IgD-negative memory B cell (primary cell): ENCODE measurements around the gene PTPRG. TPM values are rescaled to one million over a fixed set of nuclear protein-coding genes. Genes with fewer than 3 reads are reported as not detected.

Source experiments
- H3K27ac Mint-ChIP-seq, 3 donors: one replicate each; pipeline ENCODE4 v1.8.0; 2020 to 2022; ENCODE audit warnings: mild to moderate bottlenecking in 3 of 3, mixed read lengths in 3 of 3, moderate library complexity in 1 of 3
- H3K27me3 Mint-ChIP-seq: one replicate; pipeline ENCODE4 v1.8.0; 2021; ENCODE audit warnings: mixed read lengths
- H3K36me3 Mint-ChIP-seq: one replicate; pipeline ENCODE4 v1.8.0; 2020; ENCODE audit warnings: mild to moderate bottlenecking, mixed read lengths
- H3K4me1 Mint-ChIP-seq, 3 donors: one replicate each; pipeline ENCODE4 v1.8.0; 2020 to 2022; ENCODE audit warnings: mixed read lengths in 3 of 3, mild to moderate bottlenecking in 1 of 3
- H3K4me3 Mint-ChIP-seq, 4 donors: one replicate each; pipeline ENCODE4 v1.8.0; 2020 to 2022; ENCODE audit warnings: mild to moderate bottlenecking in 4 of 4, mixed read lengths in 4 of 4, moderate library complexity in 3 of 4
- H3K9me3 Mint-ChIP-seq, 3 donors: one replicate each; pipeline ENCODE4 v1.8.0; 2020 to 2021; ENCODE audit warnings: mixed read lengths in 3 of 3, mild to moderate bottlenecking in 1 of 3
- polyA plus RNA-seq: library from polyadenylated mRNA; unstranded; fragments of 300-500 nt; fragmentation: Illumina TruSeq; gene quantifications from one replicate; pipeline ENCODE4 v1.2.3, GENCODE V29; 2021

The PTPRG gene
- polyA plus RNA-seq, 1 donor from 2014 or later, result 1.9 TPM

DNA sequence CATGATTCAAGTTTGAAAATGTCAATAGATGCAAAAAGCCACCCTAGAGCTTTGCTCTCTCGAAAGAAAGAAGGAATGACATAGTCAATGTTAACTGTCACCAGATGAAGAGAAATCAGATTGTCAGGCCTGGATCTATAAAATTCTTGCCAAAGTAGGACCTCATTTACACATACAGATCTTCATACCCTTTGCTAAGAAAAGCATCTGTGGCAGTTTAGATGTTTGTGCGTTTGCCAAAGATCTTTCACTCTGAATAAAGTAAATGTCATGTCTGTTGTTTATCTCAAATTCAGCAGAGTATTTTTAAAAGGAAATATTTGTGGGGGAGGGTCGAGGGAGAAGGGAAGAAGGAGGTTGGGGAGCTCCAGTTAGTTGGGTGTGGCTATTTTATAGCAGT, 692.6 kb downstream of the PTPRG start:
- no peak overlapping the region for H3K27ac Mint-ChIP-seq
- no peaks in the 10 kb centered on the region for H3K27me3 Mint-ChIP-seq
- no peak overlapping the region for H3K4me3 Mint-ChIP-seq
- no peaks in the 10 kb centered on the region for H3K36me3 Mint-ChIP-seq
- no peaks in the 10 kb centered on the region for H3K4me1 Mint-ChIP-seq
- H3K9me3 Mint-ChIP-seq, result peaks cover 0 to 1% (median 0%) of the 10 kb centered on the region in 3 donors

DNA sequence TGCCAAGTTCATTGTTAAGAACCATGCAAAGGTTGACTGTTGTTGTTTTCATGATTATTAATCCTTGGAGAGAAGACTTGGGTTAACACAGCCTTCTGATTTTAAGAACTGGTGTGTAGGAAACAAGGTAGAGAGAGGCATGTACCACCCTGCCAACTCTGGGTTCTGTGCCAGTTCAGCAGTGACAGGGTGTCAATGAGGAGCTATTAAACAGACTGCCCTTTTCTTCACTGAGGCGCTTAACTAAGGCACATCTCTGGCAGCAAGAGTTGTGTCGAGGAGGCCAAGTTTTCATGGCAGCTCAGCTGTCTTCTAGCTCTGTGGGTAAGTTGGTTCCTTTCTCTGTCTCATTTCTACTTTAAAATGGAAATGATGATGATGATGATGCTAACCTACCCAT, 694.4 kb downstream of the PTPRG start:
- Mint-ChIP-seq H3K9me3 (no peaks in the 10 kb centered on the region), H3K27me3 (no peaks in the 10 kb centered on the region), H3K4me1 (no peaks in the 10 kb centered on the region), H3K27ac (no peak overlapping the region), H3K4me3 (no peak overlapping the region), H3K36me3 (no peaks in the 10 kb centered on the region)

DNA sequence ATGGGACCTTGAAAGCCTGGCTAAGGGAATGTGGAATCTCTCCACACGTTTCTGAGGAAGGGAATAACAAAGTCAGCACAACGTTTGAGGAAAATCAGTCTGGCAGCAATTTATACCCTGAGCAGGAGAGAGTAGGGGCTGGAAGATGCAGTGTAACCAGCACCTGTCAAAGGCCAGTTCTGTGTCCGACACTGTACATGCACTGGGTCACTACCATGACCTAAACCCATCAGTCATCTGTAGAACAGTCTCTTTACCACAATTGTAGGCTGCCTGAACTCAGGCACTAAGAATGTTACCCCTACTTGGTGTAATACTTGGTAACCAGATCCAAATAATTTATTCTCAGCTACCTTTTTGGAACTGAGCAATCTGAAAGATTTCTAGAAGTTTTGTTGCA, 698.6 kb downstream of the PTPRG start:
- Mint-ChIP-seq H3K36me3 (no peaks in the 10 kb centered on the region), H3K4me3 (no peak overlapping the region), H3K27ac (no peak overlapping the region), H3K27me3 (no peaks in the 10 kb centered on the region), H3K9me3 (peaks cover 0 to 1% (median 0%) of the 10 kb centered on the region in 3 donors), H3K4me1 (no peaks in the 10 kb centered on the region)

DNA sequence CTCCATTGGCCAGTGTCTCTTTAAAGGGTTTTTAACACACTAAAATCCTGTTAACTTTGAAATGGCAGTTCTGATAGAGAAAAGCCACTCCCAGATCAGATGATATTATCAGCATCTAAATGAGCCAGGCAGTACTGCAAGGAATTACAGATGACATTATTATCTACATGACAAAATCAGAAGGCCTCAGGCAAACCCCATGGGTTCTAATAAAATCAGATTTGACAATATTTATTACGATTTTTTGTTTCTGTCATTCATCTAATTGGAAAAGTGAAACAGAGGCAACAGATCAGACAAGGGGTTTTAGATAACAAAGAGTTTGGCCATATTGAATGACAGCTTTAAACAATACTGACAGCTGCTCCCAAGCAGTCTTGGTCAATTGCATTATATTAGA, 699.3 kb downstream of the PTPRG start:
- Mint-ChIP-seq H3K4me1 (no peaks in the 10 kb centered on the region), H3K27me3 (no peaks in the 10 kb centered on the region), H3K27ac (no peak overlapping the region), H3K9me3 (peaks cover 0 to 1% (median 0%) of the 10 kb centered on the region in 3 donors), H3K4me3 (no peak overlapping the region), H3K36me3 (no peaks in the 10 kb centered on the region)

DNA sequence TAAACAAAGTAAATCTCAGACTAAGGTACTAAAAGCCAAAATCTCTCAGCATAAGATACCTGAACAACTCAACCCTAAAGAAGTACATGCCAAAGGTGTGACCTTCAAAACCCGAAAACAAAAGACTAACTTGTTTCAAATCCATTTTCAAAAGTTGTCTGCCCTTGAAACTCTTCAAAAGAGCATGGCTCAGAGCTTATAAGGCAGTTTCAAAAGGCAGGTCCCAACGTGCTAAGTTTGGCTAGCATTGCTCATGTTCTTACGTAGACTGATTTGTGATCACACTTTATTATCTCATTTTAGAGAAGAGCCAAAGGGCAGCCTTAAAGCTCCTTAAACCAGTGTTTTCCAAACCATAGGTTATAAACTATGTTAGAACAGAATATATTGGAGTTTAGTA, 699.8 kb downstream of the PTPRG start:
- H3K27me3 Mint-ChIP-seq, result no peaks in the 10 kb centered on the region
- H3K9me3 Mint-ChIP-seq, result peaks cover 0 to 1% (median 0%) of the 10 kb centered on the region in 3 donors
- H3K36me3 Mint-ChIP-seq, result no peaks in the 10 kb centered on the region
- H3K27ac Mint-ChIP-seq, result no peak overlapping the region
- H3K4me1 Mint-ChIP-seq, result no peaks in the 10 kb centered on the region
- no peak overlapping the region for H3K4me3 Mint-ChIP-seq

DNA sequence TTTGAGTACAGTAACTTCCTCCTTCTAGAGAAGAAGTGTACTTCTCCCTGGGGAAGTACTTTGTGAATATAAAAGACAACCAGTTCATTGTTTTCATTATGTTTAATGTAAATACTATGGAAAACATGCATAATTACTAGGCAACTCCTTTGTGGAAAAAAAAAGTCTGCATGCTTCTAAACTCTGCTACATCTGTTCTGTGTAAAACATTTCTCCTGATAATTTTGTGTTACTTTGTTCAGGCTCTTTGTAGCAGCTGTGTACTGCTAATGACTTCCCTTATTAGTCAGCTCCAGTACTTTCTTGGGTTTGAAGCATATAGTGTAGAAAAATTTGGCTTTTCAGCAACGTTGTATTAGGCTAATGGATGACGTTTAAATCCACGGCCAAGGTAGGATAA, 700.4 kb downstream of the PTPRG start:
- H3K27me3 Mint-ChIP-seq, result no peaks in the 10 kb centered on the region
- H3K9me3 Mint-ChIP-seq, result peaks cover 0 to 1% (median 0%) of the 10 kb centered on the region in 3 donors
- no peak overlapping the region for H3K27ac Mint-ChIP-seq
- no peak overlapping the region for H3K4me3 Mint-ChIP-seq
- no peaks in the 10 kb centered on the region for H3K4me1 Mint-ChIP-seq
- no peaks in the 10 kb centered on the region for H3K36me3 Mint-ChIP-seq

- Mint-ChIP-seq H3K9me3 (peaks cover 0 to 1% (median 0%) of the 10 kb centered on the region in 3 donors), H3K4me3 (no peak overlapping the region), H3K4me1 (no peaks in the 10 kb centered on the region), H3K27me3 (no peaks in the 10 kb centered on the region), H3K27ac (no peak overlapping the region), H3K36me3 (peaks cover 2% of the 10 kb centered on the region)
Measured at GRCh38 chr3:62265528-62265927, 704.2 kb downstream of the PTPRG start.

DNA sequence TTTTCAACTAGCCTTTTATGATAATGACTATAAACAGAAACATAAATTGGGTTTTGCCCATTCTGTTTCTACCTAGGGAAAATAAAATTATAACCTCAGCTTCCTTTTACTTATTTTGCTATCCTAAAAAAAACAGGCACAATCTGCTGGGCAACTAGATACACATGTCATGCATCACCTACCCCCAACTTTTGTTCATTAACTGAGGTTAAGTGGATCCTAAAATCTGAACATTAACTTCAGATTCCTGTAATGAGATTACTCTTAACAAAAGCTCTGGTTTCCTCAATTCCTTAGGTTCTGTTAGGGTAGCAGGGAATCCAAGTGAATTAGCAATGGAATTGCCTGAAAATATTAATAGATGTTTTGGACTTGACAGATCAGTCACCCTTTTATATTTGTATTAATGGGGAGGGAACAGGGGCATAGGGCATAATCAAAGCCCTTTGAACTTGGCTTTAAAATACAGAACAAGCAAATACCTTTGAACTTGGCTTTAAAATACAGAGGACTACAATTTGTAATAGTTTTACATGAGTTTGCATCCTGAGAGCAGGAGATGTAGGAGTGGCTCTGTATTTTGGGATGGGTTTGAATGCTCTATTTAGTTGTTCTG, 705.4 kb downstream of the PTPRG start:
- Mint-ChIP-seq H3K27ac (no peak overlapping the region), H3K4me3 (no peak overlapping the region), H3K36me3 (peaks cover 2% of the 10 kb centered on the region), H3K27me3 (no peaks in the 10 kb centered on the region), H3K4me1 (no peaks in the 10 kb centered on the region), H3K9me3 (peaks cover 0 to 1% (median 0%) of the 10 kb centered on the region in 3 donors)

DNA sequence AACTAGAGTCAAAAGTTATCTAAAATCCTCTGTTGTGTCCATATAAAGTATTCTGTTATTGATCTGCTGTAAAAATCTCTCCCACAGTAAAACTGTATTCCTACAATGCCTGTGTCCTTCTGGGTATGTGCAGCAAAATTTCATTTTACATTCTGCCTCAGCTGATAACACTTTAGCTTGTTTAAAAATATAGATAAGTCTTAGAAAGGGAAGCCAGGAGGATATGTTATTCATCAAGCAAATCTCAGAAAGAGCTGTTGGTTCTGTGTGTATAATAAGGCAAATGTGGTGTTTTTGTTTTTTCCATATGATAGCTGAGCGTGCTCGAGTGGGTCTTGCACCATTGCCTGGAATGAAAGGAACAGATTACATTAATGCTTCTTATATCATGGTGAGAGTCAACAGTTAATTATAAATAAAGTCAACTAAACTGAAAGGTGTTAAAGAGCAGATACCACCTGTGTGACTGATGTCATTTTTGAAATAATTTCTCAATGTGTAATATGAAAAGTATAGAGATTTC, 715.3 kb downstream of the PTPRG start:
- H3K27me3 Mint-ChIP-seq, result no peaks in the 10 kb centered on the region
- H3K4me3 Mint-ChIP-seq, result no peak overlapping the region
- H3K36me3 Mint-ChIP-seq, result no peaks in the 10 kb centered on the region
- H3K27ac Mint-ChIP-seq, result no peak overlapping the region
- H3K4me1 Mint-ChIP-seq, result no peaks in the 10 kb centered on the region
- H3K9me3 Mint-ChIP-seq, result peaks cover 0 to 2% (median 0%) of the 10 kb centered on the region in 3 donors

- H3K4me3 Mint-ChIP-seq, result no peak overlapping the region
- H3K27ac Mint-ChIP-seq, result no peak overlapping the region
- no peaks in the 10 kb centered on the region for H3K4me1 Mint-ChIP-seq
Measured at GRCh38 chr3:62277450-62277849, 716.1 kb downstream of the PTPRG start.

GRCh38 chr3:62277986-62278385, 716.6 kb downstream of the PTPRG start:
- Mint-ChIP-seq H3K36me3 (no peaks in the 10 kb centered on the region), H3K4me3 (no peak overlapping the region), H3K27me3 (no peaks in the 10 kb centered on the region)

More at GRCh38 chr3:62277450-62277849, 716.1 kb downstream of the PTPRG start:
- Mint-ChIP-seq H3K36me3 (no peaks in the 10 kb centered on the region), H3K9me3 (peaks cover 0 to 2% (median 0%) of the 10 kb centered on the region in 3 donors), H3K27me3 (no peaks in the 10 kb centered on the region)

DNA sequence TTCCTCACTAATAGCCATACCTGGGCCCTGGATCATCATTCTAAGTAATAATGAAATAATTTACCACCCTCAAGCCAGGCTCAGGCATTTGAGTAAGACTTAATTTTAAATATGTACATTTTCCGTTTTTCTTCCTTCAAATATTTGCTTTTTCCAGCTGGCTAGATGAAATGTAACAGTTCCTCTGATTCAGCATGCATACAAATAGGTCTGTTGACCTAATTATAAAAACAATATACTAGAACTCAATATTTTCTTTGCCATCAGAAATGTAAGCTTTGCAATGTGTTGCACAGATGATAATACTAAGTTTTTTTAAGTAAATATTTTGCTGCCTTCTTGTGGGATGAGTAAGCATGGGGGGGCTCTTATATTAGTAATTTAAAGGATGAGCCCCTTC, 720.4 kb downstream of the PTPRG start:
- Mint-ChIP-seq H3K27me3 (no peaks in the 10 kb centered on the region), H3K4me3 (no peak overlapping the region), H3K9me3 (peaks cover 0 to 2% (median 0%) of the 10 kb centered on the region in 3 donors), H3K27ac (no peak overlapping the region), H3K4me1 (peaks cover 0 to 1% (median 0%) of the 10 kb centered on the region in 3 donors), H3K36me3 (no peaks in the 10 kb centered on the region)

More at GRCh38 chr3:62277986-62278385, 716.6 kb downstream of the PTPRG start:
- Mint-ChIP-seq H3K27ac (no peak overlapping the region), H3K9me3 (peaks cover 0 to 2% (median 0%) of the 10 kb centered on the region in 3 donors), H3K4me1 (no peaks in the 10 kb centered on the region)

GRCh38 chr3:62284442-62284841, 723.1 kb downstream of the PTPRG start:
- H3K9me3 Mint-ChIP-seq, result peaks cover 0 to 2% (median 0%) of the 10 kb centered on the region in 3 donors

GRCh38 chr3:62287392-62287927, 726.1 kb downstream of the PTPRG start:
- H3K27me3 Mint-ChIP-seq, result no peaks in the 10 kb centered on the region
- H3K27ac Mint-ChIP-seq, result no peak overlapping the region
- peaks cover 8 to 12% (median 10%) of the 10 kb centered on the region in 3 donors for H3K4me1 Mint-ChIP-seq
- no peaks in the 10 kb centered on the region for H3K9me3 Mint-ChIP-seq
- no peaks in the 10 kb centered on the region for H3K36me3 Mint-ChIP-seq
- H3K4me3 Mint-ChIP-seq, result no peak overlapping the region

More at GRCh38 chr3:62284442-62284841, 723.1 kb downstream of the PTPRG start:
- Mint-ChIP-seq H3K4me1 (peaks cover 8 to 12% (median 10%) of the 10 kb centered on the region in 3 donors), H3K4me3 (no peak overlapping the region), H3K36me3 (no peaks in the 10 kb centered on the region), H3K27me3 (no peaks in the 10 kb centered on the region), H3K27ac (no peak overlapping the region)

GRCh38 chr3:62289922-62290321, 728.6 kb downstream of the PTPRG start:
- Mint-ChIP-seq H3K36me3 (peaks cover 1% of the 10 kb centered on the region), H3K4me3 (no peak overlapping the region), H3K27ac (no peak overlapping the region), H3K27me3 (no peaks in the 10 kb centered on the region), H3K4me1 (peaks cover 8 to 12% (median 9%) of the 10 kb centered on the region in 3 donors), H3K9me3 (no peaks in the 10 kb centered on the region)
